ENCODE measurements around the gene AOPEP.

GRCh38 chr9:94900222-94901018 lies 173.9 kb downstream of the AOPEP start:
- no peak for TF ChIP-seq ZNF510 (tag by site-specific recombination; IDR thresholded peaks at IDR 0.05; ENCODE audit: insufficient replicate concordance)
- no peak for TF ChIP-seq ZNF670 (tag by site-specific recombination; IDR thresholded peaks at IDR 0.05; ENCODE audit: low read depth)
- no peak for TF ChIP-seq CTCF (tag by site-specific recombination; IDR thresholded peaks at IDR 0.05)

Data from HEK293 (cell line).